ENCODE data around the gene COL23A1.

Gene COL23A1

DNA sequence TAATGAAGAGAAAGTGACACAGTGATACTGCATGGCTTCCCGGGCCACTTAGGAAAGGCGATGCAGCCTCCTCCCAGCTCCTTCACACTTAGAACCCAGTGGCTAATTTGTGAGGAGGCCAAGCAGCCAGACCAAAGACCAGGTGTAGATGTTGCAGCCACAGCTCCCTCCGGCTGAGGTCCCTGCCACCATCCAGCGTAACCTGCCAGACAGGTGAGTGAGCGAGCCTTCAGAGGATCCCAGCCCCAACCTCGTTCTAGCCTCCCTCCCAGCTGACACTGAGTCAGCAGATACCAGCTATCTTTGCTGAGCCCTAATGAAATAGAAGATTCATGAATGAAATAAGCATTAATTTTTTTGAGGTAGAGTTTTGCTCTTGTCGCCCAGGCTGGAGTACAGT lies 59.7 kb downstream of the COL23A1 start:
- DNase-seq: no peak

DNA sequence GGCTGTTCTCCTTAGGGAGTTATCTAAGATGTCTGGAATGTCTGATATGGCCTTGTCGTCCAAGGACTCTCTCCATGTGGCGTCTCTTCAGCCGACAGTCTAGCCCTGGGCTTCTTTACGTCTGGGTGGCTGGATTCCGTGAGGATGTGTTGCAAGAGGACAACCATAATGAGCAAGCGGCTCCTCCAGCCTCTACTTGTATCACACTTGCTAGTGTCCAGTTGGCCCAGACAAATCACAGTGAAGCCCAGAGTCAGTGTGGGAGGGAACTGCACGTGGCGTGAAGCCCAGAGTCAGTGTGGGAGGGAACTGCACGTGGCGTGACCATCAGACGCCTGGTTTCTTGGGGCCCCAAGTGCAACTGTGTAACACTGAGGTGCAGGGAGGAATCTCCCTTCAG lies 61.1 kb downstream of the COL23A1 start:
- no peak for DNase-seq

DNA sequence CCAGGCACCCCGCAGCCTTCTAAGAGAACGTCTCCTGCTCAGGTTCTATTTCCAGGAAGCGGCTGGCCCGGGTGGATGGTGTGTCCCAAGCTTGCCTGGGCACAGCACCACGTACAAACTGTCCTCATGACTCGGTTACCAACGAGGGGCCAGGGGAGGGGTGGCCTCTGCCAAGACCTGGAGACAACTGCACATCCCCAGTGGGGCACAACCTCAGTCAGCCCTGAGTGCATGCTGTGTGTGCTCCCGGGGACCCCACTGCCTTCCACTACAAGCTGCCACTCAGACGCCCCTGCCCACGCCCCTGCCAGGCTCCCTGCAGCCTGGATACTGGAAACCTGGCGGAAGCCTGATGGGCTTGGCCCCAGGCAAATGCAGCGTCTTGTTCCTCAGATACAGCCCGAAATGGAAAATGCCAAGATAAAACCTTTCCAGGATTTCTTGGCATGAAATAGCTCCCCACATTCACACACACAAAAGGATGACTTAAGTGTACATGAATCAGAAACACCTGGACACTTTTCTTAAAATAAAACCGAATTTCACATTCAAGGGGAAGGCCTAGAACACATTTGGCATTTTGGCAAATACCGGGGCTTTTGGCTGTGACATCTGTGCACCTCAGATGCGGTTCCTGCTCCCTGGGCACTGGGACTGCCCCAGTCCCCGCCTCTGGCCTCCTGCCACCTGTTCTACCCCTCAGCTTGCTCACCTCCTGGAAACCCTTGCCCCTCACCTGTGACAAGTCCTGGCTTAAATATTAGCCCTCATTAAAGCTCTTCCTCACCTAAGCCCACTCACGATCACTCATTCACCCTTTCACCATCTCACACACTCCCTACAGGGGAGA lies 62.5 kb downstream of the COL23A1 start:
- no peak for DNase-seq

DNA sequence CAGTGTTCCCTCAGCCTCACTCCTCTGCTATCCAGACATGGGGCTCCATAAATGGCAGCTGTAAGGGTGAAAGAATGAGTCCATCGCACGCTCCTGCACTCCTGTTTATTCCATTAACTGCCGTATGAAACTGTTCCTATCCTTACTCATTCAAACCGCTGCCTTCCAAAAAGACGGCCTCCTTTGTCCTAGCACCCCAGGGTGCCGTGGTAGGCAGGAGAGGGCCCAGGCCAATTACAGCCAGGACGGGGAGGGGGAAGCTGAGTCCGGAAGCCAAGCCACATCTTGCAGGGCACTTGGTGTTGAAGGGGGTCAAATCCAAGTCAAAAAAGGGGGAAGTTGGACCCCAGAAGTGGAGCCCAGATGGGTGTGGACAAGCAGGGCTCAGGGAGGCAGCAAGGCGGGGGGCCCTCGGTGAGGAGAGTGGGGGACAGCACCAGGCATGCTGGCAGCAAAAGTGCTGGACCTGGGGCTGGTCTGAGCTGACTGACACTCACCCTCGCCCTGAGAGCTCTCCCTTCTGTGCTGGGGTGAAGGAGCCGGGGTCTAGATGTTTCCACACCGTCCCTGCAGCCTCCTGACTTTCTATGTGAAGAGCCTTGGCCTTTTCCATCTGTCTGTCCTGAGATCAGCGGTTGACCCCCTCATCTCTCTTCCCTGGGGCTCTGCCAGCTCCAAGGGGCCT lies 63.3 kb downstream of the COL23A1 start:
- no peak for DNase-seq

DNA sequence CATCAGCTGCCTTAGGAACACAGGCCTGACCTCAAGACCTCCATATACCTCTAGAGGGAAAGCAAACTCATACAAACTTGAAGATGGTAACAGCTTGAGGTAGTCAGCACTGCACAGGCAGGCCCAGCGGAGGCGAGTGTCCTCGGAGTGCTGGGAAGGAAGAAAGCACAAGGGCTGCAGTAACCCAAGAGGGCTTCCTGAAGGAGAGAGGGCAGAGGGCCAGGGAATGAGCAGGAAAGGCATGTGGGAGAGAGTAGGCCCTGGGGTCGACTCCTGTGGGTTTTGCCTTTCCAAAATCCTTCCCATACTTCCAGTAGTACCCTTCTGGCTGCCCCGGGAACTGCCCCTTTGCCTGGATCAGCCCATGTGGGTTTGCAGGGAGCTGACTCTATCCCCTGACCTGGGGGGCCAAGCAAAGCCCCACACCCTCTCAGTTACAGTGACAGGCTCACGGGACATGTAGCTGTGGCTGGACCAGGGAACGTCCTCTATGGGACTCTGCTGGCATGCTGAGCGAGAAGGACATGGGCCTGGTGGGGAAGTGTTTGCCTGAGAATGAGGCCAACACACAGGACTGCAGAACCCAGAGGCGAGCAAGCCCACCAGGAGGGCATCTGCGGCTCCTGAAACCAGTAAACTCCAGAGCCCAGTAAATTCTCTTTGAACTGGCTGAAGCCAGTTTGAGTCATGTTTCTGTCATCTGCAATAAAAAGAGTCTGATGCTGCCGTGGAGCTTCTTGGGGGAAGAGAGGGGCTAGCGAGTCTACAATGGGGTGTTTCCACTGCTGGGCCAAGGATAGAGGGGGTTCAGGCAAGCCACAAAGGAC lies 64.1 kb downstream of the COL23A1 start:
- DNase-seq: no peak

DNA sequence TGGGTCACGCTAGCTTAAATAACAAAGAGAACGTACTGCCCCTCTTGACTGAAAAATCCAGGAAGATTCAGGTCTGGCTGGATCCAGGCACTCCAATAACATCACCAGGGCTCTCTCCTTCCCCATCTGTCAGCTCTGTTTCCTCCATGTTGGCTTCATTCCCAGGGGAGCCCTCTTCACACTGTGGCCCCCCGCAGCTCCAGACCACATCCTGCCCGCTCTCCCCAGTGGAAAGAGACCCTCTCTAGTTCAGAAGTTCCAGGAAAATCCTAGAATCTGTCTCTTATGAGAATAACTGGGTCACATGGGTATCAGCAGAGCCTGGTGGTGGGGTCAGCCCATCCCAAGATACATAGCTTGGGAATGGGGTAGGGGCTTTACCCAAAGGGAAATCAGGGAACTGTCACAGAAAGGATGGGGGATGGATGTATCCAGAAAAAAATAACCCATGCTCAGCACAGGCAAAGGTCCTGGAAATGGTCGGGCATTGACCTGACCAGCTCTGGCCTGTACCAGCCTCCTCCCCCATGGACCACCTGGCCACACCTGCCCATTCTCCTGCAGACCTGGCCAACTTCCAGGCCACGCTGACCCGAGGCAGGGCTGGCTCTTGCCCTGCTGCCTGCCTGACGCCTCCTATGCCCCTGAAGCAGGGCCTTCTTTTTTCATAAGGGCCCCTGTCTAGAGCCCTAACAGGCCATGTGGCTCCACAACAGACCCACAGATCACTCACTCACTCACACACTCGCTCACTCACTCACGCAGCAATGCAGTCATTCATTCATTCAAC lies 65.9 kb downstream of the COL23A1 start:
- no peak for DNase-seq

DNA sequence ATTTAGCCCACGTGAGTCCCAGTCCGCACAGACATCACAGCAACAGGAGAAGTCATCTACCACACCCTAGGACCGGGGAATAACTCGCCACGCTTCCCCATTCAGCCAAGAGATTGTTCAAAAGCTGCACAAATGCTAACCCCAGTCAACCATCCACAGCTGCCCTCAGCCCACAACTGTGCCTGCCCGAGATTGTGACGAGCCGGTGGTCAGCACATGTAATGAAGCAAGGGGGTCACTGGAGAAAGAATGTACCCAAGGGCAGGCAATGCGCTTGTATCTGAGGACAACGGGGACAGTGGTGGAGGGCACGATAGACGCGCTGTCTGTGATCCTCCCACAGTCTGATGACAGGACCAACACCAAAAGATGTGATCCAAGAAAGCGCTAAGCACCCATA lies 67.8 kb downstream of the COL23A1 start:
- no peak for DNase-seq

DNA sequence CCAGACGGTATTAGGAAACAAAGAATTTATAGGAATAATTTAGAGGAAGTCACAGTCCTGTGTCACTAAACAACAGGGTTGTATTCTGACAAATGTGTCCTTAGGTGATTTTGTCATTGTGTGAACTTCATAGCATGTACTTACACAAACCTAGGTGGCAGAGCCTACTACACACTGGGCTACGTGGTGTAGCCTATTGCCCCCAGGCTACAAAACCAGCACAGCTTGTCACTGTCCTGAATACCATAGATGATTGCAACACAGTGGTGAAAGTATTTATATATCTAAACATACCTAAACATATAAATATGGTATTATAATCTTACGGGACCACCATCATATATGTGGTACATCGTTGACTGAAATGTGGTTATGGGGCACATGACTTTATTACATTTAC lies 69.3 kb downstream of the COL23A1 start:
- no peak for DNase-seq

DNA sequence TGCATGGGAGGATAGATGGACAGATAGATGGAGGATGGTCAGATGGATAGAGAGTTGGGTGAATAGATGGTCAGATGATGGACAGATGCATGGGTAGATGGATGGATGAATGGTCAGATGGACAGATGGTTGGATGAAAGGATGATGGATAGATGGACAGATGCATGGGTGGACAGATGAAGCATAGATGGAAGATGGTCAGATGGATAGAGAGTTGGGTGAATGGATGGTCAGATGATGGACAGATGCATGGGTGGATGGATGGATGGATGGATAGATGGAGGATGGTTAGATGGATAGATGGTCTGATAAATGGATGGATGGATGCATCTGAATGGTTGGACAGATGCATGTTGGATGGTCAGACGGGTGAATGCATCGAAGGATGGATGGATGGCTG lies 70.4 kb downstream of the COL23A1 start:
- DNase-seq: no peak

DNA sequence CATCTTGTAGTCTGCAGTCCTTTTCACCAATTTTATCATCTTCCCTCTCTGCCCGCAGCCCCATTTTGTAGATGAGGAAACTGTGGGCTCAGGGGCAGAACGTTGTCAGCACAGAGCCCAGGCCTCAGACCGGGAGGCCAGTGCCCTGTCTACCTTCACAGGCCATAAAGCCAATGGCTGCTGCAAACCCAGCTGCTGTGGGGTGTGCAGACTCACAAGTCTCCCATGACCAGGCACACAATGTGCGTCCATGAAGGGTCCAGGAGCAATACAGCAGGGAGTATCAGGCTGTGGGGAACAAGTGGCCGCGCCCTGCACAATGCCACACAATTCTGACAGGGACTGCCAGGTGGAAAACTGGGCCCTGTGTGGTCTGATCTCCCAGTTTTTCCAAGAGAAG lies 71.0 kb downstream of the COL23A1 start:
- no peak for DNase-seq

DNA sequence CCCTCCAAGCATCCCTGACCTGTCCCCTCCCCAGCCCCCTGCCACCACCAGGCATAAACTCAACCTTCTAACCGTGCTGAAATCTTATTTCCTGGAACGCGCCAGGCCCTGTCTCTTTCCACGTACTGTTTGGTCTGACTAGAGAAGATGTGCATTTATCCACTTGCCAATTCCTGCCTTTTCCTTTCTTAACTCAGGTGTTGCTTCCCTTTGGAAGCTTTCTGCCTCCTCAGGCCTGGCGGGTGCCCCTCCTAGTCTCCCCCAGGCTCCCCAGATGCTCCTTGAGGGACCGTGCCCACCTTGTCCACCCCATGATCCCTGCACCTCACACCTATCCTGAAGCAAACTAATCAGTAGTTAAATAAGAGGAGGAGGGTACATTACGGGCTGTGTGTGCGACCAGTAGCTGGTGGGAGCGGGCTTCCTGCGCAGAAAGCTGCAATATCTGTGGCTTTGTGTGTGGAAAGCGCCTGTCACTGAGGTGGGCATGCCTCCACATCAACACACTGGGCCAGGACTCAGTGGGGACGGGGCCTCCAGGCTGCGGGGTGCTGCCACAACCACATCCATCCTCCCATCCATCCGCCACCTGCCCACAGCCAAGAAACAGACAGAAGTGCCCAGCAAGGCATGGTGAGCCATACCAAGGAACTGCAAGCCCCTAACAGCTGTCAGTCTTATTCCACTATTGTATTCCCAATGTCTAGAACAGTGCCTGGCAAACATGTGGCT lies 73.5 kb downstream of the COL23A1 start:
- DNase-seq: no peak

DNA sequence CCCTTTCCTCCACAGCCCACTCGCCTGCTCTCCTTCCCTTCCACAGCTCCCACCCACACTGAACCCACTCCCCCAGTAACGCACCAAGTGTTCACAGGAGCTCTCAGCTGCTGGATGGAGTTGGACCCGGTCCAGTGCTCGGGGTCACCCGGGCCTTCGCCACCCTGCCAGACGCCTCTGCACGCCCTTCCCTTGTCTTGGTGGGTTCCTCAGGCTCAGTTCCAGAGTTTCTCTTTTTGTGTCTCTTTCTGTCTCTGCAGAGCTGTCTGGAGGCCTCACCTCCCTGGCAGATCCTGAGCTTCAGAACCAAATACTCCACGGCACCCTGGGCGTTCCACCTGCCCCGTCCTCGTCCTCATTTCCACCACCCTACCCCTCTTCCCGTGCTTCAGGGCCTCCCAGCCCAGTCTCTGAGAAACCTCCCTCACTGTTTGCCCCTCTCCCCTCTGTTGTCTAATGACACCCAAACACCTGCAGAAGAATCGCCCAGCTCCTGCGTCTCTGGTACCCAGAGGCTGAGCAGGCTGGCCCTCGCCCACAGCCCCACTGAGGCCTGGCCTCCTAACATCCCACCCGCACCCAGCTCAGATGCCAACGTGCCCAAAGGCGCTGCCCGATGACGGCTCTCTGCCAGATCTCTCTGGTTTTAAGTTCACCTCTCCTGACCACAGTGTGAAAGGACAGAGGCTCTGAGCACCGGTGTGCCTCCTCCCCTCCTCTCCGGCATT lies 74.3 kb downstream of the COL23A1 start:
- DNase-seq: no peak

DNA sequence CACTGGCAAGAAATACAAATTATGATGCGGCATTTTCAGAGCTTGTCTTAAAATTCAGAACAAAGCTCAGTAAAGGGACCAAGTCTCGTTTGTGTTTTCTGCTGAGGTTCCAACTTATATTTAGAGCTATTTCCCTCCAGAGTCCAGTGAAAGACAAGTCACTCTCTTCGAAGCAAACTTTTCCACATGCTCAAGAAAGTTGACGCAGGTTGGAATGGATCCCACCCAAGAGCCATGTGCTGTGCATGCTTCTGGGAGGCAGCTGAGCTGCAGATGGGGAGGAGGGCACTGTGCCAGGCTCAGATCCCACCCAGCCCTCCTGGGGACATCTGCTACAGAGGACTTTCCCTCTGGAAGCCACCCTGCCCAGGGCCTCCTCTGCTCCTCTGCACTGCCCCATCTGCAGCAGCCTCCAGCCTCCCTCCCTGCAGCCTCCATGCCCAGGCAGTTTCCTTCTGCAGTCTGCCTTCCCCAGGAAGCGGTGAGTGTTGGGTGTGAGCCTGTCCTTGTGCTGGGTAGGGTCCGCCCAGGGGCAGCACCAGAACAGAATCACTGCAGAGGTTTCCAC lies 75.3 kb downstream of the COL23A1 start:
- DNase-seq: no peak

DNA sequence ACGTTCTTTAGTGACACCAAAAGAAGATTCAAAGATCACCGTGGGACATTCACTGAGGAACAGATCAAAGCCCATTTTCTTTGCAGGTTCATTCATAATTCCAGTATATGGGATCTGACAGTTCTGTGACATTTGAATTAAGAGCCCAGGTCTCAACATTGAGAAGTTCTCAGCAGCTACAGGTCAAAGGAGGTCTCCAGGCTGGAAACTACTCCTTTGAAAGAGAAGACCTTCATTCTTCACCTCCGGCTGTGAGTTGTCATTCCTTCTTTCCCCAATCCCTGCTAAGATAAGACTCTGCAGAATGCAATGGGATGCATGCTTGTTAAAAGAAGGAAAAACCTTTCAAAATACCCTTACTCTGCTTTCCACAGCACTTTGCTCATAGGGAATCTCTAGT lies 79.0 kb downstream of the COL23A1 start:
- no peak for DNase-seq

DNA sequence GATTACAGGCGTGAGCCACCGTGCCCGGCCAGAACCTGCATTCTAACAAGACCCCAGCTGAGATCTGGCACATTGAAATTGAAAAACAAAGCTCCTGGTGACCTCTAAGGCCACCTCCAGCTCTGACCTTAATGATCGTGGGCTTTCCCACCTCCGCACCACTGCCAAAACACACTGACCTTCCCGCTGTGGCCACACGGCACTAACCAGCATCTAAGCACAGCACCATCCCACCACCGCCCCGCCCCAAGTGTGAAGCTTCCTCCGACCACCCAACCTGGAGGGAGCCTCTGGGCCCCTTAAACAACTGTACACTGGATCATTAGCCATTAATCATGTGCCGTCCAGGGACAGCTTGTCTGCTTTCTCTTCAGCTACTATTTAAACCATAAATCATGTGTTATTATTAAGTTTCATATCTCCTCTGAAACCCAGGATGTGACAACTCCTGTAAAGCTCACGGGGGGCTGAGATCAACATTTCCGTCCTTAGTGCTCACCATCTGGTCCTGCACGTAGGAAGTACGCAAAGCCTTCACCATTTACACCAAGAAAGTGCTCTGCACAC lies 80.6 kb downstream of the COL23A1 start:
- DNase-seq: no peak

DNA sequence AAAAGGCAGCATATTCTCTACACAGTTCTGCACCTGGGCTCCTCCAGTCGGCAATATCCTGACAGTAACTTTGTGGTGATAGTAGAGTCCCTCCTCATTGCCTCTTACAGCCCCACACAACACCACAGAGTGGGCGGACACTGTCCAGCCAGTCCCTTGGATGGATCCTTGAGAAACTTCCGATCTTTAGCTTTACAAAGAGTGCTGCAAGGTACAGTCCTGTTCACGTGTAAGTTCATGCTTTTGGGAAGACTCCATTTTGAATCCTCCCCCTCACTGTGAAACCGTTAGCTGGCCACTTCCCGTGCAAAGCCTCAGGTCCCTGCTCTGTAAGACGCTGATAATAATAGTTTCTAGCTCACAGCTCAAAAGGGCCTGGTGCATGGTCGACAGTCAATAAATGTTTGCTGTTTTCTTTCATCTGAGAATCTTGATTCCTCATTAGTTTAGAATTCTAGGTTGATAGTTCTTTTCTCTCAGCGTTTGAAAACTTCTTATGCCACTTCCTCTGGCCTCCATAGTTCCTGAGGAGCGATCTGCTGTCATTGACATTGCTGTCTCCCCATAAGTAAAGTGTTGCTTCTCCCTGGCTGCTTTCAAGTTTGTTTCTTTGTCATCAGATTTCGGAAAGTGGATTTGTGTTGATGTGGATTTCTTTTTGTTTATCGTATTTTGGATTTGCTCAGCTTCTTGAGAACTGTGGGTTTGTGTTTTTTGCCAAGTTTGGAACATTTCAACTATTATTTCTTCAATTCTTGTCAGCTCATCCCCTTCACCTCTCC lies 82.9 kb downstream of the COL23A1 start:
- DNase-seq: no peak

DNA sequence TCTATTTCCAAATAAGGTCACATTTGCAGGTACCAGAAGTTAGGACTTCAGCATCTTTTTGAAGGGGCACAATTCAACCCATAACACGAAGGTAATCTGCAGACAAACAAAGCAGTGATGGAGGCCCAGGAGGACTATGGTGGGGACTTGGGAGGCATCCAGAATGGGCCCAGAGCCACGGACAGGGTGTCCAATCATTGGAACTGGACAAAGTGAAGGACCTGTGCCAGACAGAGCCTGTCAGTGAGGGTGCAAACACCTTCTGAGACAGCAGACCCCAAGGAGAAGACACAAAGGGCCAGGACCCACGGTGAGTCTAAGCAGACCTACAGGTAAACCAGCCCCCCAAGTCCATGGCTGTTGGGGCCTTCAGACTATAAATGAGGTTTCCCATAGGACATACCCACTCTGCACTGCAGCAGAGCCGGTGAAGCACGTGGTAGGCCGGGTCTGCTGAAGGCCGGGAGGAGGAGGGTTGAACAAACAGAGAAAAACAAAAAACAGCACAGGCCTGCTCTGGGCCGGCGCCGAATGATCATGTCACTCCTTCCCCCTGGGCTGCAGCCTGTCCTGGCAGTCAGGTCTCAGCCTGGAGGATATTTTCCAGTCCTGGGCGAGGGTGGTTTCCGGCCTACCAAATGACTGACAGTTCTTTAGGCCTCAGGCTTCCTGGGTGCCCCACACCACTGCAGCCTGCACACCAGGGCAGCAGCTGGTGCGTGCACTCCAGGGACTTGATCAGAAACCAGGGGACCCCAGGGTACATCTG lies 84.4 kb downstream of the COL23A1 start:
- no peak for DNase-seq

DNA sequence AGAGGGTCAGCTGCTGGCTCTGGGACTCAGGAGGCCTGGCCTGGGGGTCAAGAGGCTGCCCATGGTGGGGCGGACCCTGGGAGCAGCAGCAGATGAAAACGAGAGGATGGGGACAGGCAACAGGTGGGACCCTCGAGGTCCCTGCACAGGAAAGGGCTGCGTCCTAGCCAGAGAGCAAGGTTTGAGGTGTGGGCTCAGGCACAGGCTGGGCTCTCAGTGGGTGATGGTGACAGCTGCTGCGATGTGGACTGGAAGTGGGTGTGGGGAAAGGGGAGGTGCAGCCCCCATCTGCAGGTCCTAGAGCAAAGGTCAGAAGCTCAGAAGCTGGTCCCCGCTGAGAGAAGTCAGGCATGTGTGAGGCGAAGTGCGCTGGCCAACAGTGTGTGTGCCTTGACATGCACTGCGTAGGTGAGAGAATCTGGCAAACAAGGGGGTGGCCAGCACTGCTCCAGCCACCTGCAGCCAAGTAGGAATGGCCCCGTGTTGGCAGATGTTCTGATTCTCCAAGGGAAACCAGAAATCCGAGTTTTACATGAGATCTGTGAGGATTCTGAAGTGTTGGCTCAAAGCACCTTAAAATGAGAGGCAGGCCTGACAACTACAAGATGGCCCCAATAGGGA lies 85.7 kb downstream of the COL23A1 start:
- no peak for DNase-seq
